H9 (cell line): ENCODE results near the gene SRGAP3. TPM values are rescaled to one million over a fixed set of nuclear protein-coding genes. Genes with fewer than 3 reads are reported as not detected.

Source experiments
- DNase-seq: peaks from one replicate; pipeline ENCODE4 v3.0.0-alpha.2; 2017
- H2AFZ ChIP-seq: one replicate; pipeline ENCODE4 v1.6.1; 2013; ENCODE audit warnings: mild to moderate bottlenecking, low read length, control low read depth, moderate library complexity
- H2AK5ac ChIP-seq: 2 replicates; pipeline ENCODE4 v1.6.1; 2013; ENCODE audit warnings: low read length, control low read depth, mixed read lengths; ENCODE audit not compliant: insufficient read length
- H2BK120ac ChIP-seq: one replicate; pipeline ENCODE4 v1.6.1; 2013; ENCODE audit warnings: low read depth, mild to moderate bottlenecking, low read length, control low read depth, inconsistent platforms; ENCODE audit not compliant: poor library complexity, severe bottlenecking
- H2BK12ac ChIP-seq: 2 replicates; pipeline ENCODE4 v1.6.1; 2013; ENCODE audit warnings: low read length, control low read depth, mixed read lengths, low read depth; ENCODE audit not compliant: insufficient read length
- H2BK15ac ChIP-seq: 2 replicates; pipeline ENCODE4 v1.6.1; 2013; ENCODE audit warnings: low read depth, low read length, control low read depth
- H2BK20ac ChIP-seq: one replicate; pipeline ENCODE4 v1.6.1; 2013; ENCODE audit warnings: low read depth, mild to moderate bottlenecking, low read length, control low read depth, inconsistent platforms; ENCODE audit not compliant: poor library complexity, severe bottlenecking
- H2BK5ac ChIP-seq: 2 replicates; pipeline ENCODE4 v1.6.1; 2013; ENCODE audit warnings: low read length, control low read depth, mixed read lengths; ENCODE audit not compliant: insufficient read length
- H3K14ac ChIP-seq: 2 replicates; pipeline ENCODE4 v1.6.1; 2013; ENCODE audit warnings: low read length, control low read depth; ENCODE audit not compliant: insufficient read depth
- H3K18ac ChIP-seq: 2 replicates; pipeline ENCODE4 v1.6.1; 2013; ENCODE audit warnings: low read depth, mild to moderate bottlenecking, mixed read lengths, low read length, control low read depth; ENCODE audit not compliant: insufficient read length
- H3K23ac ChIP-seq: 2 replicates; pipeline ENCODE4 v1.6.1; 2013; ENCODE audit warnings: low read length, control low read depth, mixed read lengths, low read depth; ENCODE audit not compliant: insufficient read length
- H3K23me2 ChIP-seq: 2 replicates; pipeline ENCODE4 v1.6.1; 2013; ENCODE audit warnings: low read depth, mild to moderate bottlenecking, mixed read lengths, low read length, control low read depth; ENCODE audit not compliant: insufficient read length, poor library complexity, severe bottlenecking
- H3K27ac ChIP-seq: 2 replicates; pipeline ENCODE4 v1.5.1; 2013; ENCODE audit warnings: low read length, control low read depth, mixed read lengths, low read depth; ENCODE audit not compliant: insufficient read length
- H3K27me3 ChIP-seq: 2 replicates; pipeline ENCODE4 v1.6.1; 2013; ENCODE audit warnings: low read length, control low read depth, inconsistent platforms; ENCODE audit not compliant: insufficient read depth
- H3K4ac ChIP-seq: 2 replicates; pipeline ENCODE4 v1.6.1; 2013; ENCODE audit warnings: low read depth, mild to moderate bottlenecking, control low read depth, inconsistent platforms, low read length, moderate library complexity
- H3K4me1 ChIP-seq: 2 replicates; pipeline ENCODE4 v1.6.1; 2013; ENCODE audit warnings: low read length, control low read depth, inconsistent platforms; ENCODE audit not compliant: insufficient read depth
- H3K4me2 ChIP-seq: 2 replicates; pipeline ENCODE4 v1.6.1; 2013; ENCODE audit warnings: low read length, control low read depth, mixed read lengths; ENCODE audit not compliant: insufficient read length, insufficient read depth
- H3K56ac ChIP-seq: 2 replicates; pipeline ENCODE4 v1.6.1; 2013; ENCODE audit warnings: low read depth, mild to moderate bottlenecking, mixed read lengths, low read length, control low read depth; ENCODE audit not compliant: insufficient read length
- H3K79me1 ChIP-seq: 2 replicates; pipeline ENCODE4 v1.6.1; 2013; ENCODE audit warnings: low read depth, mild to moderate bottlenecking, moderate library complexity, low read length, control low read depth, inconsistent platforms; ENCODE audit not compliant: insufficient read depth, poor library complexity, severe bottlenecking
- H3K79me2 ChIP-seq: 2 replicates; pipeline ENCODE4 v1.6.1; 2013; ENCODE audit warnings: low read length, control low read depth, inconsistent platforms; ENCODE audit not compliant: insufficient read depth
- H3K9ac ChIP-seq: 2 replicates; pipeline ENCODE4 v1.6.1; 2013; ENCODE audit warnings: low read length, control low read depth, mixed read lengths; ENCODE audit not compliant: insufficient read length; ENCODE audit errors: extremely low read depth
- H3K9me3 ChIP-seq: one replicate; pipeline ENCODE4 v1.6.1; 2013; ENCODE audit warnings: low read depth, low read length, inconsistent platforms; ENCODE audit not compliant: control insufficient read depth
- H3T11ph ChIP-seq: one replicate; pipeline ENCODE4 v1.6.1; 2013; ENCODE audit warnings: mild to moderate bottlenecking, low read length, control low read depth, inconsistent platforms
- H4K20me1 ChIP-seq: one replicate; pipeline ENCODE4 v1.6.1; 2013; ENCODE audit not compliant: control insufficient read depth, insufficient read length, insufficient read depth
- H4K5ac ChIP-seq: 2 replicates; pipeline ENCODE4 v1.6.1; 2013; ENCODE audit warnings: low read depth, mild to moderate bottlenecking, mixed read lengths, low read length, control low read depth; ENCODE audit not compliant: insufficient read length
- H4K8ac ChIP-seq: replicated peaks from 2 replicates; pipeline ENCODE4 v1.6.1; 2013; ENCODE audit warnings: low read length, control low read depth, mixed read lengths, low read depth; ENCODE audit not compliant: insufficient read length
- H4K91ac ChIP-seq: 2 replicates; pipeline ENCODE4 v1.6.1; 2013; ENCODE audit warnings: low read depth, mild to moderate bottlenecking, moderate library complexity, mixed read lengths, low read length, control low read depth; ENCODE audit not compliant: insufficient read length
- H3K27ac Mint-ChIP-seq, 3 experiments: 2 replicates in 2 of 3; 3 replicates in 1 of 3; pipeline ENCODE4 v1.8.0; 2020 to 2021; ENCODE audit warnings: mixed read lengths in 3 of 3, mild to moderate bottlenecking in 1 of 3, moderate library complexity in 1 of 3
- H3K27me3 Mint-ChIP-seq: 2 replicates; pipeline ENCODE4 v1.8.0; 2021; ENCODE audit warnings: low read depth, mild to moderate bottlenecking, moderate library complexity, mixed read lengths
- H3K36me3 Mint-ChIP-seq, 3 experiments: 2 replicates in 2 of 3; 3 replicates in 1 of 3; pipeline ENCODE4 v1.8.0; 2020 to 2021; ENCODE audit warnings: low read depth in 3 of 3, mixed read lengths in 3 of 3; ENCODE audit not compliant: insufficient read depth in 1 of 3
- H3K4me1 Mint-ChIP-seq, 2 experiments: 2 replicates each; pipeline ENCODE4 v1.8.0; 2020; ENCODE audit warnings: mixed read lengths in 2 of 2
- H3K4me3 Mint-ChIP-seq, 2 experiments: 2 replicates in 1 of 2; 3 replicates in 1 of 2; pipeline ENCODE4 v1.8.0; 2020 to 2021; ENCODE audit warnings: mild to moderate bottlenecking in 2 of 2, mixed read lengths in 2 of 2, moderate library complexity in 1 of 2
- H3K9me3 Mint-ChIP-seq, 2 experiments: 2 replicates in 1 of 2; 3 replicates in 1 of 2; pipeline ENCODE4 v1.8.0; 2020; ENCODE audit warnings: mild to moderate bottlenecking in 2 of 2, mixed read lengths in 2 of 2, moderate library complexity in 1 of 2
- WGBS: extraction: QIAGEN DNeasy Blood & Tissue Kit; methylation state at CpG from one replicate; pipeline ENCODE4 v1.1.7; 2013; ENCODE audit warnings: missing lambda C conversion rate, low lambda C conversion rate, mixed read lengths; ENCODE audit not compliant: insufficient read length; ENCODE audit errors: extremely low coverage; 5-methylcytosine and 5-hydroxymethylcytosine counted together
- total RNA-seq: library from RNA; stranded (reverse); gene quantifications from 2 replicates; pipeline ENCODE4 v1.2.1, GENCODE V29; 2021
- TF ChIP-seq, protein P1 (sequence below): fragments of 200-600 bp; sonication (generic); conservative IDR thresholded peaks from 3 replicates; pipeline ENCODE4 v1.8.0; 2021; ENCODE audit warnings: antibody characterized with exemption, mild to moderate bottlenecking

Gene SRGAP3
- total RNA-seq, 1 experiment from 2014 or later: 3.4 TPM

DNA sequence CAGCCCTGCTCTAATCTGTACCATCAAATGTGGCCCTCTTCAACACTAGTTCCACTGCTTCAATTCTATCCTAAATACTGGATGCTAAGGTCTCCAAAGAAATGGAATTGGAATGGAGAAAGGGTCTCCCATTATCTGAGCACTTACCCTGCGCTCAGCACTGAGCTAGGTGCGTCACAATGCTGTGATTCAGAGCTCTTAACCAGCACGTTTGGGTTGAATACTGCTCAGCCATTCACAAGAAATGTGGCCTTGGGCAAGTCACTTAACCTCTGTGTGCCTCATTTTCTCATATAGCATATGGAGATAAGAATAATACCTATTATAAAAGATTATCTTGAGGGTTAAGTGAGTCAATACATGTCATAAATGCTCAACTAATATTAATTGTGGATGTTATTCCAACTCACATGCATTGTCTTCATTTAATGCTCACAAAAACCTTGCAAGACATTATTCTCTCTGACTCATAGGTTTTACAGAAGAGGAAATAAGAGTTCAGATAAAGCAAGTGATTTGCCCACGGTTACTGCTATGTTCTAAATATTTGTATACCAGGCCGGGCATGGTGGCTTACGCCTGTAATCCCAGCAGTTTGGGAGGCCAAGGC, 27.4 kb upstream of the SRGAP3 start:
- Histone ChIP-seq H3K4me1 (no peaks in the 10 kb centered on the region; the same call in 1 of the 2 replicates), H4K8ac (no peak overlapping the region), H3K9me3 (no peaks in the 10 kb centered on the region), H3K9ac (no peak overlapping the region), H2BK12ac (no peak overlapping the region), H2AFZ (no peak overlapping the region), H3K23me2 (no peaks in the 10 kb centered on the region), H2BK120ac (no peak overlapping the region), H3K4me2 (no peak overlapping the region), H3K23ac (no peak overlapping the region), H3K14ac (no peak overlapping the region), H3K4ac (no peak overlapping the region), H2BK5ac (no peak overlapping the region), H3K18ac (no peak overlapping the region), H3K27me3 (no peaks in the 10 kb centered on the region), H3K79me1 (no peaks in the 10 kb centered on the region), H3K79me2 (no peaks in the 10 kb centered on the region), H2BK20ac (no peak overlapping the region), H3K56ac (no peak overlapping the region), H2BK15ac (no peak overlapping the region), H4K20me1 (no peaks in the 10 kb centered on the region), H2AK5ac (no peak overlapping the region), H3K27ac (no peak overlapping the region), H3T11ph (no peak overlapping the region), H4K91ac (no peak overlapping the region), H4K5ac (no peak overlapping the region)
- no CpG with 5 or more reads among the region's 6 CpGs for WGBS
- TF ChIP-seq, protein P1, sequence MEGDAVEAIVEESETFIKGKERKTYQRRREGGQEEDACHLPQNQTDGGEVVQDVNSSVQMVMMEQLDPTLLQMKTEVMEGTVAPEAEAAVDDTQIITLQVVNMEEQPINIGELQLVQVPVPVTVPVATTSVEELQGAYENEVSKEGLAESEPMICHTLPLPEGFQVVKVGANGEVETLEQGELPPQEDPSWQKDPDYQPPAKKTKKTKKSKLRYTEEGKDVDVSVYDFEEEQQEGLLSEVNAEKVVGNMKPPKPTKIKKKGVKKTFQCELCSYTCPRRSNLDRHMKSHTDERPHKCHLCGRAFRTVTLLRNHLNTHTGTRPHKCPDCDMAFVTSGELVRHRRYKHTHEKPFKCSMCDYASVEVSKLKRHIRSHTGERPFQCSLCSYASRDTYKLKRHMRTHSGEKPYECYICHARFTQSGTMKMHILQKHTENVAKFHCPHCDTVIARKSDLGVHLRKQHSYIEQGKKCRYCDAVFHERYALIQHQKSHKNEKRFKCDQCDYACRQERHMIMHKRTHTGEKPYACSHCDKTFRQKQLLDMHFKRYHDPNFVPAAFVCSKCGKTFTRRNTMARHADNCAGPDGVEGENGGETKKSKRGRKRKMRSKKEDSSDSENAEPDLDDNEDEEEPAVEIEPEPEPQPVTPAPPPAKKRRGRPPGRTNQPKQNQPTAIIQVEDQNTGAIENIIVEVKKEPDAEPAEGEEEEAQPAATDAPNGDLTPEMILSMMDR: no peak
- peaks cover 3% of the 10 kb centered on the region for H3K27me3 Mint-ChIP-seq
- no peaks in the 10 kb centered on the region for H3K9me3 Mint-ChIP-seq
- no peak overlapping the region for H3K27ac Mint-ChIP-seq
- peaks cover 18% of the 10 kb centered on the region in 2 experiments for H3K4me1 Mint-ChIP-seq
- no peak for DNase-seq
- H3K36me3 Mint-ChIP-seq: no peaks in the 10 kb centered on the region
- H3K4me3 Mint-ChIP-seq: no peak overlapping the region
